Vagina (tissue), 2 donors: ENCODE results near the gene C7orf57. TPM values are rescaled to one million over a fixed set of nuclear protein-coding genes. Genes with fewer than 3 reads are reported as not detected.
A peak's percentile ranks its signal among the peaks of the same experiment; 100 is the strongest.

Source experiments
- DNase-seq, 2 donors: peaks; one replicate each; pipeline ENCODE4 v3.0.0-alpha.2; 2017; ENCODE audit errors: extremely low spot score in 2 of 2
- H3K27ac ChIP-seq: fragments of 200-600 bp; sonication (generic); one replicate; pipeline ENCODE4 v1.5.1; 2019
- H3K27me3 ChIP-seq: fragments of 200-600 bp; sonication (generic); one replicate; pipeline ENCODE4 v1.5.1; 2019
- H3K36me3 ChIP-seq, 2 donors: fragments of 200-600 bp; sonication (generic); one replicate each; pipeline ENCODE4 v1.5.1; 2017 to 2019
- H3K4me1 ChIP-seq: fragments of 200-600 bp; sonication (generic); one replicate; pipeline ENCODE4 v1.5.1; 2019
- H3K4me3 ChIP-seq, 2 donors: fragments of 200-600 bp; sonication (generic); 1 replicate in 1 of 2; 2 replicates in 1 of 2; pipeline ENCODE4 v1.5.1; 2016 to 2019
- H3K9me3 ChIP-seq: fragments of 200-600 bp; sonication (generic); one replicate; pipeline ENCODE4 v1.5.1; 2019
- CTCF ChIP-seq, 3 experiments: fragments of 450-650 bp in 2 of 3; fragments of 200-600 bp in 1 of 3; sonication (generic) in 1 of 3; IDR thresholded peaks; one replicate each; pipeline ENCODE4 v1.5.1; 2017 to 2019; ENCODE audit warnings: antibody characterized with exemption in 3 of 3, mild to moderate bottlenecking in 2 of 3, moderate library complexity in 2 of 3
- POLR2A ChIP-seq, 2 donors: fragments of 450-650 bp; IDR thresholded peaks; one replicate each; pipeline ENCODE4 v1.6.1; 2017; ENCODE audit warnings: antibody characterized with exemption in 2 of 2, mild to moderate bottlenecking in 2 of 2, moderate library complexity in 2 of 2
- POLR2AphosphoS5 ChIP-seq, 2 donors: sonication (generic); formaldehyde crosslinking; IDR thresholded peaks; one replicate each; pipeline ENCODE4 v1.9.0; 2017; ENCODE audit warnings: antibody characterized with exemption in 2 of 2, mild to moderate bottlenecking in 2 of 2, low read depth in 1 of 2; ENCODE audit not compliant: insufficient read depth in 1 of 2
- intact Hi-C: fragments of 100-400 bp; cut with DNase I; formaldehyde crosslinking; loops from one replicate; pipeline ENCODE4 v1.15.1; 2023
- total RNA-seq: library from RNA; depleted of rRNA; stranded (reverse); fragments of >200 nt; gene quantifications from one replicate; pipeline ENCODE4 v1.2.3, GENCODE V29; 2016

Gene C7orf57
- total RNA-seq, 1 donor from 2014 or later: not detected

- intact Hi-C loops: no loop called here
- no peaks in the 10 kb centered on the region for H3K9me3 ChIP-seq
- H3K27me3 ChIP-seq: no peaks in the 10 kb centered on the region
- no peak for TF ChIP-seq CTCF (IDR thresholded peaks at IDR 0.05)
- no peak for TF ChIP-seq POLR2A (IDR thresholded peaks at IDR 0.05)
- TF ChIP-seq POLR2AphosphoS5 (IDR thresholded peaks at IDR 0.05; ENCODE audit: insufficient read depth in 1 of 2, low read depth in 1 of 2): no peak
- no peak overlapping the region for H3K27ac ChIP-seq
- no peak overlapping the region for H3K4me3 ChIP-seq
- no peaks in the 10 kb centered on the region for H3K36me3 ChIP-seq
- no peak for DNase-seq
- peaks cover 12% of the 10 kb centered on the region for H3K4me1 ChIP-seq
These were observed 4.2 kb upstream of the C7orf57 start for GRCh38 chr7:48031111-48031510.

GRCh38 chr7:48033922-48034321 is 1.4 kb upstream of the C7orf57 start:
- no peaks in the 10 kb centered on the region for H3K27me3 ChIP-seq
- H3K36me3 ChIP-seq: no peaks in the 10 kb centered on the region
- TF ChIP-seq CTCF (IDR thresholded peaks at IDR 0.05): no peak
- no peak for TF ChIP-seq POLR2A (IDR thresholded peaks at IDR 0.05)
- TF ChIP-seq POLR2AphosphoS5 (IDR thresholded peaks at IDR 0.05; ENCODE audit: insufficient read depth in 1 of 2, low read depth in 1 of 2): no peak
- H3K4me3 ChIP-seq: no peak overlapping the region
- DNase-seq: no peak
- no peak overlapping the region for H3K27ac ChIP-seq
- intact Hi-C loops: no loop called here
- H3K9me3 ChIP-seq: no peaks in the 10 kb centered on the region
- H3K4me1 ChIP-seq: peaks cover 15% of the 10 kb centered on the region

DNA sequence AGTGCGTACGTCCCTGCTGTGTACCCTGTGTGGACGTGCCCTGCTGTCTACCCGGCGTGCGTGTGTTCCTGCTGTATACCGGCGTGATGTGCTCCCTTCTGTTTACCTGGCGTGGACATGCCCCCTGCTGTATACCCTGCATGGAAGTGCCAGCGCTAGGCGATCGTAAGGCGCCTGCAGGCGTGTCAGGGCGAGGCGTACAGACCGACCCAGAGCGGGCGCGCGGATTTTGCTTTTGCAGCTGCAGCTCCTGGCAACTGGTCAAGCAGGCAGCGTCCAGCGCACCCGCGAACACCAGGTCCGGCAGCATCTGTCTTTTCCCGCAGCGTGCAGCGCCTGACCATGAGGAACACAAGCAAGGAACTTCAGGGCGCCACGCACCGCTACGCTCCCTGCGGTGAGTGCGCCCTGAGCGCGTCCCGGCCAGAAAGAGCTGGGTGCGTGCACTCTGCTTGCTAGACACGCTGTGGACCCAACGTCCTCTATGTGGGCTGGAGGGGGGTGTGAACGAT is 680 bp downstream of the C7orf57 start:
- intact Hi-C loops: no loop called here

DNA sequence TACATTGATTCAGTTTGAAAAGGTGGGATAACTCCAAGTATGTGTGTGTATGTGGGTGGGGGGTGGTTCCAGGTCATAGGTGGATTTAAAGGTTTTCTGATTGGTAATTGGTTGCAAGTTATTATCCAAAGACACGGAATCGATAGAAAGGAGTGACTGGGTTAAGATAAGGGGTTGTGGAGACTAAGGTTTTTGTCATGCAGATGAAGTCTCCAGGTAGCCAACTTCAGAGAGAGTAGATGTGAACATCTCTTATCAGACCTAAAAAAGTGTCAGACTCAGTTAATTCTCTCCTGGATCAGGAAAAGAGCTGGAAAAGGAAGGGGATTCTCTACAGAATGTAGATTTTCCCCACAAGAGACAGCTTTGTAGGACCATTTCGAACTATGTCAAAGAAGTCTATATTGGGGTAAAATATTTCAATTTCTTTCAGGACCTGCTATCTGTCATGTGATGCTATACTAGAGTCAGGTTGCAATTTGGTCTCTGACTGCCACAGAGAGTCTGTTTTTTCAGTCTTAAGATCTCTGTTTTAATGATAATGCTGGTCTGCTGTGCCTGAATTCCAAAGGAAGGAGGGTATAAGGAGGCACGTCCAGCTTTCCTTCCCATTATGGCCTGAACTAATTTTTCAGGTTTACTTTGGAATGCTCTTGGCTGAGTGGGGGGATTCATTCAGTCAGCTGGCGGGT is 3.6 kb downstream of the C7orf57 start:
- no peaks in the 10 kb centered on the region for H3K27me3 ChIP-seq
- no peak for TF ChIP-seq POLR2A (IDR thresholded peaks at IDR 0.05)
- no peak for TF ChIP-seq CTCF (IDR thresholded peaks at IDR 0.05)
- TF ChIP-seq POLR2AphosphoS5 (IDR thresholded peaks at IDR 0.05; ENCODE audit: insufficient read depth in 1 of 2, low read depth in 1 of 2): no peak
- intact Hi-C loops: no loop called here
- peaks cover 15% of the 10 kb centered on the region for H3K4me1 ChIP-seq
- no peaks in the 10 kb centered on the region for H3K36me3 ChIP-seq
- H3K27ac ChIP-seq: no peak overlapping the region
- no peak overlapping the region for H3K4me3 ChIP-seq
- DNase-seq: no peak
- no peaks in the 10 kb centered on the region for H3K9me3 ChIP-seq

More for the DNA sequence above, 680 bp downstream of the C7orf57 start:
- Histone ChIP-seq H3K27me3 (no peaks in the 10 kb centered on the region), H3K4me3 (peak overlapping the region; percentile 36 to 46), H3K27ac (no peak overlapping the region), H3K36me3 (no peaks in the 10 kb centered on the region), H3K4me1 (peaks cover 15% of the 10 kb centered on the region), H3K9me3 (no peaks in the 10 kb centered on the region)
- TF ChIP-seq POLR2AphosphoS5 (IDR thresholded peaks at IDR 0.05; ENCODE audit: insufficient read depth in 1 of 2, low read depth in 1 of 2) (no peak), CTCF (IDR thresholded peaks at IDR 0.05) (no peak), POLR2A (IDR thresholded peaks at IDR 0.05) (no peak)
- no peak for DNase-seq
